D341Med (cell line): ENCODE measurements around the gene ARHGAP1.

Experiments used
- DNase-seq: peaks from one replicate; pipeline ENCODE4 v3.0.0; 2012; ENCODE audit warnings: low spot score

ARHGAP1 gene

DNA sequence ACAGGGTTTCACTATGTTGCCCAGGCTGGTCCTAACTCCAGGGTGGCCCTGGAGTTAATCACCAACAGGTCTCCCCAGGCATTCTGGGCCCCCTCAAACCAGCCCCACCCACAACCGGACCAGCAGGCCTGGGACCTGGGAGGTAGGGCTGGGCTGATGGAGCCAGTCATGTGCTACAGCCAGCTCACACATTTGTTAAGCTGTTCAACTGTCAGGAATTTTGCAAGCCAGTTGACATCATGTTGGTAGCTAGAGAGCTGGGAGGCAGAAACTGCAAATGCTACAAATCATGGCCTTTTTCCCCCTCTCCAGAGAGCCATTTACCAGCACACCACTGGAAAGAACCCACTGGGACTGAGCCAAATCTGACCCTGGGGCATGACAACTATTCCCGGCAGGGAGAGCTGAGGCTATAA is 6.8 kb downstream of the ARHGAP1 start:
- DNase-seq: no peak

DNA sequence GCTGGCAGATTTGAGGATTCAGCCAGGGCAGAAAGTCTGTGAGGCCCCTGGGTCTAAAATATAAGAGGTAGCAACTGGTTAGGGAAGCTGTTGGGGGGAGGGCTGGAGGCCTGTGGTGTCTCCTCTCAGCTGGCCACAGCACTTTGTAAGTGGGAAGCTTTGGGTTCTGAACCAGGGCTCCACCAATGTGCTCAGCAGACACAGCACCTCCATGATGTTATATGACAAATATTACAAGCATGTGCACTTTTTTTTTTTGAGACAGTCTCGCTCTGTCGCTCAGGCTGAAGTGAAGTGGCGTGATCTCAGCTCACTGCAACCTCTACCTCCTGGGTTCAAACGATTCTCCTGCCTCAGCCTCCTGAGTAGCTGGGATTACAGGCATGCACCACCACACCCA is 8.0 kb downstream of the ARHGAP1 start:
- DNase-seq: no peak

DNA sequence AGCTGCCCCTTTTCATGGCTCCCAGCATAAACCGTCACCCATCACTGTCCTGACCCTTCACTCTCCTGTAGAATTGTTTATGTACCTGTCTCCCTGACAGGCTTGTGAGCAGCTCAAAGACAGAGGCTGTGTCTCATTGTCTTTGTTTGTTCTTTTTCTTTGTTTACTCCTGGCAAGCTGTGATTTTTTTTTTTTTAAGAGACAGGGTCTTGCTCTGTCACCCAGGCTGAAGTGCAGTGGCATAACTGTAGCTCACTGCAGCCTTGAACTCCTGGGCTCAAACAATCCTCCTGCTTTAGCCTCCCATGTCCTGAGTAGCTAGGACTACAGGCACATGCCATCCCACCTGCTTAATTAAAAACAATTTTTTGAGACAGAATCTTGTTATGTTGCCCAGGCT is 9.7 kb downstream of the ARHGAP1 start:
- DNase-seq: no peak

DNA sequence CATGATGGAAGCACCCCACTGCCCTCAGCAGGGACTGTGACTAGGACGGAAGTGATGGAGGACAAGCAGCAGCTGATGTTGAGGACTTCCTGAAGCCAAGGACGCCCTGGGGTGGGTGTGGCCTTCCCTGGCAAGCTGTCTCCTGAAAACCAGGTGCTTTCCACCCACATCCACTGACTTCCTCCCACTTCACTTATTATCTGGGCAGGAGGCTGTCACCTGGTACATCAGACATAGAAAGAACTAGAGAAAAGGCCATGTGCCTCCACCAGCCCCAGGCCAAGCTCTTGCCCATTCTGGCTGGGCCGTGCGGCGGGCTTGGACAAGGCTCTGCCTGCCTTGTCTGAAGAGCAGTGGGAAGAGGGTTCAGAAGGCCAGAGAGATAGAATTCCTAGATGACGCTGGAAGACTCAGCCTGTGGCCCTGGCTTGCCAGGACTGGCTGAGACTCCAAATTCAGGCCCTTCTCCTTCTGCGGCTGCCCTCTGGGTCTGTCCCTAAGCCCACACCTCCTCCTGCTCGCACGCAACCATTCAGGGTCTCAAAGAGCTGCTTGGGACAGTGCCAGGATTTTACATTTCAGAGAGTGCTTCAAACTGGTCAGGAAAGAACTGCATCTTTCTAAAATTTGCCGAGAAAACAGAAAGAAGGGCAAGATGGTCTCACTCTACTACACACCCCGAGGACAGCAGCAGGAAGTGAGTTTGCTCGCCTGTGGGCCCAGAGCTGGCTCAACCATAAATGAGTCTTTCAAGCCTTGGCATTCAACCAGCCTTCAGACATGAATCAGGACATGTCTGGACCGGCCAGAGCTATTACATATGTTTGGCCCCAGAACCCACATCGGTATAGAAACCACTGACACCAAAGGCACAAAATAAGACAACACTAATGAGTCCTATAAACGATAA is 13.3 kb downstream of the ARHGAP1 start:
- DNase-seq: no peak

DNA sequence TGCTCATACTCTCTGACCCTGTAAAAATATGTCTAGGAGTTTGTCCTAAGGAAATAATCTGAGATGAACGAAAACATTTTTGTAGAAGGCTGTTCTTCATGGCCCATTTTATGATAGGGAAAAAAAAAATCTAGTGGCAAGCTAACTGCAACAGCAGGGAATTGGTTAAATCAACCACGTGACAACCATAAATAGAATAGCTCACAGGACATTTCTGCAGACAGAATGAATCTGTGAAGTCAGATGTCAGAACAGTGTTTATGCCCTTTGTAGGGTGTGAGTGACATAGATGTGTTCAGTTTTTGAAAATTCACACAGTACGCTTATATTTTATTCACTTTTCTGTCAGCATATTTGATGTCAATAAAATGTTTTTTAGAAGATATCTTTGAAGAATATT is 16.1 kb downstream of the ARHGAP1 start:
- no peak for DNase-seq

DNA sequence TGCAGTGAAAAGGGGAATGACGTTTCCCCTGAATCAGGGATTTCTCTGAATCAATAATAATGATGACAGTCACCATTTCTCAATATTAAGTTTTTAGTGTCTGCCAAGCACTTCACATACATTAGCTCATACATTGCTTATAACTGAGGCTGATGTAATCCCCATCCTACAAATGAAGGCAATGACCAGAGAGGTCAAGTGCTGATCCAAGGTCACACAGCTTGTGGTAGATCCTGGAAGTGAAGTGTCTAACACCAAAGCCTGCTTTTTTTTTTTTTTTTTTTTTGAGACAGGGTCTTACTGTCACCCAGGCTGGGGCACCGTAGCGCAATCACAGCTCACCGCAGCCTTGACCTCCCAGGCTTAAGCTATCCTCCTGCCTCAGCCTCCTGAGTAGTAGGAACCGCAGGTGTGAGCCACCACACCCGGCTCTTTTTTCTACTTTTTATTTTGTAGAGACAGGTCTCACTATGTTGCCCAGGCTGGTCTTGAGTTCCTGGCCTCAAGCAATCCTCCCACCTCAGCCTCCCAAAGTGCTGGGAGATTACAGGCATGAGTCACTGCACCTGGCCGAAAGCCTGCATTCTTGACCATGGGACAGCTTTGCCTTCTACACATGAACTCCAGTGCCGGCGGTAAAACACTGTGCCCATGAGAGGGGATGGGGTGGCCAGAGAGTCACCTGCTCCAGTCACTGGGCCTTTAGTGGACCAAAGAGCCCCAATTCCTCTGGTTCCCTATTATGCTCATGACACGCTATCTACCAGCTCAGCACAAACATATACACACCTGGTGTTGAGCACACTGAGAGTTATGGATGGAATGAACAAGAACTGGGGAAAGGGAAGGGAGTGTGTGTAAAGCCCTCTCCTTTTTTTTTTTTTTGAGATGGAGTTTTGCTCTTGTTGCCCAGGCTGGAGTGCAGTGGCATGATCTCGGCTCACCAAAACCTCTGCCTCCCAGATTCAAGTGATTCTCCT is 17.4 kb downstream of the ARHGAP1 start:
- no peak for DNase-seq

DNA sequence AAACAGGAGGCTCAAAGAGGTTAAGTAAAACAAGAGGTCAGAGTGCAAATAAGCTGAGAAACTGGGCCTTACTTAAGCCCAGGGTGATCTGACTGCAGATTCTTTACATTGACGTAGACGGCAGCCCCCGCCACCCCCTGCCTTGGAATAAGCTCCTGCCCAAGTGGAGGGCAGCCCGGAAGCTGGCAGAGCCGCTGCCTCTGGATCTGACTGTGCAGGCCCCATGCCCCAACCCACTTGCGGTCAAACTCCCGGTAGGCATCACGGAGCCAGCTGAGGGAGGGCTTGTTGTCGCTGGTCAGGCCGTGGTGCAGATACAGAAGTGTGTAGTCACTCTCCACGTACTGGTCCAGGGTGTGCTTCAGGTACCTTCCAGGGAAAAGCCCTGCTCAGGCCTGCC is 18.6 kb downstream of the ARHGAP1 start:
- no peak for DNase-seq

DNA sequence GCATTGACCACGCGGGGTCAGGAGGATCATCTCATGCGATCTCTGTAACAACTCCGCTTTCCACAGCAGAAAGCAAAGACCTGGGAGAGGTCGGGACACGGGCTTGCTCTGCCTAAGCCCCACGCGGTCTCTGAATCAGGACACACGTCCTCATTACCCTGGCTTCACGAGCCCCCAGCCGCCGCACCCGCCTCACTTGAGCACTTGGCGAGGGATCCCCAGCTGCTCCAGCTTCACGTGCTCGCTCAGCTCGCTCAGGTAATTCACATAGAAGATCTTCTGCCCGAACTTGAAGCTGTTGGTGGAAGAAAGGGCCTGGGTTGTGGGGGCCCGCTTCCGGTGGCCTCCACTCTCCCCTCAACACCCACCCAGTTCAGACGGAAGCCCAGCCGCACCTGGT is 19.6 kb downstream of the ARHGAP1 start:
- DNase-seq: no peak

DNA sequence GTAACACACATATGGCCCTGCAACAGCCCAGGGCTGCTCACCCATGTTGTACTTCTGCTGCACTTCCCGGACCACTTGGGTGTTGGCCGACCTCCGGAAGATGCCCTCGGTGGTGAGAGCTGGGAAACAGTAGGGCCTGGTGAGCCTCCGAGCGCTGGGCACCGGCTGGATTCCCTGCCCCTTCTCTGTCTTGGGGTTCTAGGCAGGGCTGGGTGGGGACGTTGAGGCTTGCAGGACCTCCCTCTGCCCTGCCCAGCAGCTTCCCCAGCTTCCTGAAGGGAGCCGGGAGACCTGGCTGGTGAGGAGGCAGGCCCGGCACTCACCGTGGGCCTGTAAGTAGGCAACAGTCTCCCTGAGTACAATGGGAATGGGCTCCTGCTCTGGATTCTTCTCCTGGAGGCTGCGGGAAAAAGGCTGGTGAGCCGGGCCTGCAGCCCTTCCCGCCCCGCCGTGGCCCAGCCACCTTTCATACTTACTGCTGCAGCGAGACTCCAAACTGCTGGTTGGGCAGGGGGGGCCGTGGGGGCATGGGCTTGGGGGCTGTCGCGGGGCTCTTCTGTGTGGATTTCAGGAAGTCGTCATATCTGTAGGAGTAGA is 20.2 kb downstream of the ARHGAP1 start:
- DNase-seq: no peak

DNA sequence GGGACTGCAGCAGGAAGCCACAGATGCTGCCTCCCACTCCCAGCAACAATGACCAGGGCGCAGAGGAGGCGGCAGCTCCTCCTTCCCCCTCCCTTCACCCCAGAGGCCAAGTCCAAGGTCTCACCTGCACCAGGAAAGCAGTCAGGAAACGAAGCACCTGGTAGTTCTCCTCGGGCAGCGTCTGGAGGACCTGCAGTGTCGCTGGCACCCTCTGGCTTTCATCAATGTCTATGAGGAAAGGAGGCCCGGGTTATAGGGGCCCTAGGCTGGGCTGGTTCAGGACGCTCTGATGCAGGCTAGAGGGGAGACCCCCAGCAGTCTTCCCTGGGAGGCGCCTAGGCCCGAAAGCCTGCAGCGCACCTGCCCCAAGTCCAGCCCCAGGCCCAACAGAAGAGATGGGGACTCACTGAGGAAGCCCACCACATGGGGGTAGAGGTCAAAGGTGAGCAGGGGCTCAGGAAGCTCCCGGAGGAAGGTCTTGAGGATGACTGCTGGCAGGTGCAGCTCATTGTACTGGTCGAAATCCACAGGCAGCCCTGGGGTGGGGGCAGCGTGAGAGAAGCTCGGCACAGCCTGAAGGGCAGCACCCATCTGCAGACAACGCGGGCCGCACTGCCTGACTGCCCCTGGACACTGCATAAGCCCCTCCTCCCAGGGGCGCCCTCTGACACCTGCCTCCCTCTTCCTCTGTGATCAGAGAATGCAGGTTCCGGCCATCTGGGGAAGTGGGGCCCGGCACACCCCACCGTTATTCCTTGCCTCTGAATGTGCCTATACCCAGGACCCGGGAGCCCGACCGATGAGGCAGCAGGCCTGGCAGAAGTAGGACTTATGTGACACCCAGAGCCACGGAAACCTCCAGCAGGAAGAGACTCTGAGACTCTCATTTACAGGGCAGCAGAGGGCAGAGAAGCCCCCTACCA is 20.9 kb downstream of the ARHGAP1 start:
- DNase-seq: no peak

DNA sequence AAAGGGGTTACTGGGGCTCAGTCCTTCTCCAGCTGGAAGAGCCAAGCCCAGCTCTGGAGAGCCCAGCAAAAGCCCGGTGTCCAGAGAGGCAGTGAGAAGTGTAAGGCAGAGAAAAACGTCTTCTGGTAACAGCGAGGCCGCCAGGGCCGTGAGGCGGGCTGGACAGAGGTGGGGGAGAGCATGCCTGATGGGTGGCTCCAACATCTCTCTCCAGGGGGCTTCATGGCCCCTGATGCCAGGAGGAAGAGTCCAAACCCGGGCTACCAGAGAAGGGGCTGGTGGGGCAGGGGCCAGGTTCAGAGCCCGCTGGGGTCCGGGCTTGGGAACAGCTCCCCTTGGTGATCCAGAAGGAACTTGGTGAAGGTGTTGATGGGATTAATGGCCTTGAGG is 21.7 kb downstream of the ARHGAP1 start:
- DNase-seq: no peak

DNA sequence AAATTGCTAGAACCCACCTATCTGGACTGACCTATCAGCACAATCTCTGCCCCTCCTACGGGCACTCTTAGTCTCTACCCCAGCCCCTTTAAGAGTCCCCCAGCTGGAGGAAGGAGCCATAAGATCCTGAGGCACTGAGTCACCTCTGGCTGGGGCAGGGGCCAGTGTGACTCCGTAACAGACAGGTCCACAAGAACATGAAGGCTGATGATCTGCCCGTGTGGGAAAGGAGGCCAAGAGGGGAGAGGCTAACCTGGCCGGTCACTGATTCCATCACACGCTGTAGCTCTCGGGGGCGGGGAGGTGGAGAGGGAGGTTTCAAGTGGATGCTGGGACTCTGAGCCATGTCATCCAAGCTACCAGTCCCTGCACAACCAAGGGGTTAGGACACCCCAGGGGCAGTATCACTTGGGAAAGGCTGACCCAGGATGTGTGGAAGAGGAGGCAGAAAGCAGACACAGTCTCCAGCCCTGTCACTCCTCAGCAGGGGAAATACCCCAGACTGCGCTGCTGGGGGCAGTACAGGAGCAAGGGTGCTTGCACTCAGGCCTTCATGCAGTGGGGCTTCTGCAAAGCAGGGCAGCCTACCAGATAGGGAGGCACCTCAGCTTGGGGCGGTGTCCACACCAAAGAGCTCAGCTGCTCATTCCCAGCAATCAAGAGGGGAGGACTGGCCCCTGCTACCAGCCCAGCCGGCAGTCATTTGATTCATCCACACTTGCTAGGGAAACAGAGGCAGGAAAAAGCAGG is 22.3 kb downstream of the ARHGAP1 start:
- DNase-seq: no peak

DNA sequence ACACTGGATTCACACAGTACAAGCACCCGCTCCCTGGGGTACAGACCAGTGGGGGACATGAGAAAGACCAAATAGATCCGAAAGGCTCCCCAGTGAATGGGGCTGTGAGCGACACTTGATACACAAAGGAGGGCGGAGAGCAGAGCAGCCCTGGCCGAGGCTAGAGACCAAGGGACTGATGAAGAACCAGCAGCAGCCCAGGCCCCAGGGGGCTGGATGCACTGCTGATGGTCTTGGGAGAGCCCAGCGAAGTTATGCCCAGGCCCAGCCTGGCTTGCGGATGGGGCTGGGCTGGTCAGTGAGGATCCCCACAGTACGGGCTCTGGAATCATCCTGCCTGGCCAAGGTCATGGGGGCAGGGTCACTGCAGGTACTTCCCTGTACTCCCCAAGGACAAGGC is 23.2 kb downstream of the ARHGAP1 start:
- DNase-seq: no peak

DNA sequence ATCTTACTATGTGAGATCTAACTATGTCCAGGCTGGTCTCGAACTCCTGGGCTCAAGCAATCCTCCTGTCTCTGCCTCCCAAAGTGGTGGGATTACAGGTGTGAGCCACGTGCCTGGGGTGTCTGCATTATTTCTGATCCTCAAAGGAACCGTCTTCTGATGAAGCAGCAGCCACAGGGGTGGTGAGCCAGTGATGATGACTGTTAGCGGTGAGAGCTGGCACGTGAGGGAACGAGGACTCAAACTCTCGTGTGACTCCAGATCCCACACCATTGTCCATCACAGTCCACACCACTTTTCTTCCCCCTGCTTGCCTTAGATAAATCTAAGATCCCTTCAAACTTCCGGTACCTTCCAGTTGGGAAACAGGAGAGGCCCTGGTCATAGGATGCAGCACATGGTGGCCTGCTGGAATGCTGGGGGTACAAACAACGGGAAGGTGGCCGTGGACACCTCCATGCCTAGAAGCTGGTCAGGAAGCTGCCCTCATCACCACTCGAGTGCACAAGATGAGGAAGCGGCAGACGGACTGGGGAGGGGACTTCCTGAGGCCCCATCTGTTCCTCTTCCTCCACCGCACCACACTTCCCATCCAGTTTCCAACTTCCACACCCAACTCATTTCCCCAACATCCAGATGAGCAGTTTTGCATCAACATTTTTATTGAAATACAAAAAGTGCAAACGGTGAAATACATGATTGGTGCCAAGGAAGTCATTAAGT is 23.8 kb downstream of the ARHGAP1 start:
- DNase-seq: no peak

DNA sequence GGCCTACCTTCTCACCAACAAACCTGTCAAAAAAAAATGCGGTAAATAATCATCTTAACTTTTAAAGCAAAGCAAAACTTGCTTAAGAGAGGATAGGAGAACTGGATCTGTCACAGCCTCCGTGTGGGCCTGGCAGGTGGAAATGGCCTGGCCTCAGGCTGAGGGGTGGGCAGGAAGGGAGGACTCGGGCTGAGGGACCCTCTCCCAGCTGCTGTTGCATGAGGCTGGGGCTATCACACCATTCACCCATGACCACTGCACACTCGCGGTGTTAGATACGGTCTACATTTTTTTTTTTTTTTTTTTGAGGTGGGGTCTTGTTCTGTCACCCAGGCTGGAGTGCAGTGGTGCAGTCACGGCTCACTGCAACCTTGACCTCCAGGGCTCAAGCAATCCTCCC is 24.5 kb downstream of the ARHGAP1 start:
- DNase-seq: no peak

DNA sequence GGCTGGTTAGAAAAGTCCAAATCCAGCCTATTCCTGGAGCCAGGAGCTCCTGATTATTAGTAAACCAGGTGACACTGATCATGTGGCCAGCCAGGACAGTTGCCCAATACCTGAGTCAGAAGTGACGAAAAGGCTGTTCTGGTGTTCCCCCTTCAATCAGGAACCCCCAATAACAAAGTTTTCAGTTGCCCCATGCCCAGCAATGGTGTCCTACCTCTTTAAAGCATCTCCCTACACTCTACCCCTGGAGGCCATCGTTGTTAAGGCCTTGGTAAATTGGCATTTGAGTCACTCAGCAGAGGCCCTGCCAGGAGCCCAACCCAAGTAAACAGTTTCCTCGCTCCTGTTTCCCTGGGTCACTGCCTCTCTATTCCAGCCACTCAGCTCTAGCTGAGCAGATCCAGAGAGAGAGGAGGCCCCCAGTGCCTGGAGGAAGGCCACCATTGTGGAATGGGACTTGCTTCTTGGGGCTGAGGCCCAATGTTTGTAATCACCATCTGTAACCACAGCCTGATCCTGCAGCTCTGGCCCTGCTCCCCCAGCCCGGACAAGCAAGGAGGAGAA is 25.0 kb downstream of the ARHGAP1 start:
- no peak for DNase-seq

DNA sequence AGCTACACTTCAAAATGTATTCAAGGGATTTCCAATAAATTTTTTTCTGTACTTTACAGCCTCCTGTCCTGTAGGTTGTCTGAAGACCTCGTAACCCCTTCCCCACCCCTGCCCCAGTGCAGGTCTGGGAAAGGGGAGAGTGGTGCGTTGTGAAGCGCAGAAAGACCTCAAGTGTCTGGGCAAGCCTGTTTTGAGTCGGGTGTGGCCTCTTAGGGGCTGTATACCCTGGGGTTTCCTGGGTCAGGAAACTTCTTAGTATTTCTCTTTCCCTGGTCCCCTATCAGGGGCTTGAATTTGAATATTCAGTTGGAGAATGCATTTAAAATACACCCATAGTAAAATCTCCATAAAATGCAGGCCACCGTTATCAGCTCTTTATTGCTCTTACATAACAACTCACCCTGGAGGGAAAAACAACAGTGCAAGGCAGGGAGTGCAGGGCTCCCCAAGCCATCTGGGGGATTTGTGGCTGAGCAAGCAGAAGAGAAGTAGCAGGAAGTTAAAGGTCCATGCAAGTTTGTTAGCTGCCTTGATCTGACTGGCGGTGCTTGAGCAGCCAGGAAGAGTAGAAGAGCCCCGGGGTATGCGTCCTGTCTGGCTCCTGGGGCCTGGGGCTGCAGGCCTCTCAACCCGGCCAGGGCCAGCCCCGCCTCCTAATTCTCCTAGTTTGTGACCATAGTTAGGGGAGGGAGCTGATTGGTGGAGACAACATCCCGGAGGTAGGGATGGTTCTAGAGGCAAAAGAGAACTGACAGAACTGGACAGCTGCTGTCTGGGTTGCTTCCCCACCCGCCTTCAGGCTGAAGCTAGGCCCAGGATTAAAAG is 25.7 kb downstream of the ARHGAP1 start:
- no peak for DNase-seq

DNA sequence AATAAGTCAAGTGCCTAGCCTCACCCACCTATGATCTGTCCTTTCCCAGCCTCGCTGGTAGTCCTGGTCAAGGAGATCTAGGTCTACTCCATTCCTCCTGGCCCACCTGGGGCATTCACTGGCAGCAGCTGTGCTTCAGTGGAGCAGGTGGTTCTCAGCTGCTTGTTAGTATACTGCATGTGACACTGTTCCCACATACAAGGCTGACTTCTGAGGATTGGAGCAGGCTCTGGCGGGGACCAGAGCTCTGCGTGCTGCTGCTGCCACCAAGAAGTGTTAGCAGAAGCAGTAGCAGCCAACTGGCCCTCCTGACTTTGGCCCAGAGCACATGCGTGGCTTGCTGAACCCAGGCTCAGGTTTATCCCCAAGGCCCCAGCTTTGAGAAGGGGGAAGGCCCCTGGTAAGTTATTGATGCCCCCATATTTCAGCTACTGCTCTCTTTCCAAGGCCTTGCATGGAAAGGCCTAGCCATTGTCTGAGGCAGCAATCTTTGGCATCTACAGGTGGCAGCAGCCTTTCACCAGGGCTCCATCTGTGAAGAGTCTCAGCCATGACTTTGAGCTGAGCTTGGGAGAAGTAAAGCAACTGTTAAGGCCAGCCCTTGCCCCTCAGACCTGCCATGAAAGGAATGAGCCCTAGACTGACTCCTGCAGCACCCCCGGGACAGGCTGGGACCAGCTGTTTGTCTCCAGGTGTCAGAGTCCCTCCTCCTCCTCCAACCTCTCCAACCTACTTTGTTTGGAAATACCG is 26.5 kb downstream of the ARHGAP1 start:
- no peak for DNase-seq
